ENCODE data around the gene SIX1.

Gene SIX1

GRCh38 chr14:60643141-60643462 is 6.2 kb downstream of the SIX1 start:
- DNase-seq (ENCODE audit: low read depth in 3 of 3, low spot score in 1 of 3): no peak

- no peak for DNase-seq (ENCODE audit: low read depth in 3 of 3, low spot score in 1 of 3)
These were observed 6.8 kb downstream of the SIX1 start for GRCh38 chr14:60642270-60643140.

- no peak for DNase-seq (ENCODE audit: low read depth in 3 of 3, low spot score in 1 of 3)
These were observed 7.5 kb downstream of the SIX1 start for GRCh38 chr14:60641742-60642269.

- no peak for DNase-seq (ENCODE audit: low read depth in 3 of 3, low spot score in 1 of 3)
These were observed 8.2 kb downstream of the SIX1 start for GRCh38 chr14:60640859-60641741.

GRCh38 chr14:60639674-60640073 is 9.6 kb downstream of the SIX1 start:
- no peak for DNase-seq (ENCODE audit: low read depth in 3 of 3, low spot score in 1 of 3)

- DNase-seq (ENCODE audit: low read depth in 3 of 3, low spot score in 1 of 3): no peak
These were observed 11.6 kb downstream of the SIX1 start for GRCh38 chr14:60637479-60638315.

GRCh38 chr14:60636879-60637478 is 12.3 kb downstream of the SIX1 start:
- no peak for DNase-seq (ENCODE audit: low read depth in 3 of 3, low spot score in 1 of 3)

GRCh38 chr14:60634153-60634552 is 15.1 kb downstream of the SIX1 start:
- no peak for DNase-seq (ENCODE audit: low read depth in 3 of 3, low spot score in 1 of 3)

- no peak for DNase-seq (ENCODE audit: low read depth in 3 of 3, low spot score in 1 of 3)
These were observed 16.5 kb downstream of the SIX1 start for GRCh38 chr14:60632777-60633176.

GRCh38 chr14:60632257-60632656 is 17.0 kb downstream of the SIX1 start:
- DNase-seq (ENCODE audit: low read depth in 3 of 3, low spot score in 1 of 3): no peak

- no peak for DNase-seq (ENCODE audit: low read depth in 3 of 3, low spot score in 1 of 3)
These were observed 17.4 kb downstream of the SIX1 start for GRCh38 chr14:60631842-60632241.

- no peak for DNase-seq (ENCODE audit: low read depth in 3 of 3, low spot score in 1 of 3)
These were observed 19.1 kb downstream of the SIX1 start for GRCh38 chr14:60630129-60630528.

- DNase-seq (ENCODE audit: low read depth in 3 of 3, low spot score in 1 of 3): no peak
These were observed 20.4 kb downstream of the SIX1 start for GRCh38 chr14:60628892-60629291.

- DNase-seq (ENCODE audit: low read depth in 3 of 3, low spot score in 1 of 3): no peak
These were observed 26.4 kb downstream of the SIX1 start for GRCh38 chr14:60622917-60623257.

GRCh38 chr14:60622210-60622916 is 26.9 kb downstream of the SIX1 start:
- no peak for DNase-seq (ENCODE audit: low read depth in 3 of 3, low spot score in 1 of 3)

- no peak for DNase-seq (ENCODE audit: low read depth in 3 of 3, low spot score in 1 of 3)
These were observed 27.9 kb downstream of the SIX1 start for GRCh38 chr14:60621386-60621785.

- DNase-seq (ENCODE audit: low read depth in 3 of 3, low spot score in 1 of 3): no peak
These were observed 31.0 kb downstream of the SIX1 start for GRCh38 chr14:60618241-60618640.

GRCh38 chr14:60616461-60616959 is 32.8 kb downstream of the SIX1 start:
- no peak for DNase-seq (ENCODE audit: low read depth in 3 of 3, low spot score in 1 of 3)

GRCh38 chr14:60602291-60602690 is 47.0 kb downstream of the SIX1 start:
- no peak for DNase-seq (ENCODE audit: low read depth in 3 of 3, low spot score in 1 of 3)

GRCh38 chr14:60599727-60600126 is 49.5 kb downstream of the SIX1 start:
- no peak for DNase-seq (ENCODE audit: low read depth in 3 of 3, low spot score in 1 of 3)
